Head of caudate nucleus (tissue), 42 donors: ENCODE data around the gene UBL3.

Experiments used
- DNase-seq, 42 donors: peaks; one replicate each; pipeline versions ENCODE4 v3.0.0 to v3.0.0-alpha.2; 2020 to 2021; ENCODE audit warnings: mixed read lengths in 7 of 42
- intact Hi-C: fragments of 100-400 bp; cut with DNase I; formaldehyde crosslinking; loops from one replicate; pipeline ENCODE4 v1.15.0; 2022

The UBL3 gene

DNA sequence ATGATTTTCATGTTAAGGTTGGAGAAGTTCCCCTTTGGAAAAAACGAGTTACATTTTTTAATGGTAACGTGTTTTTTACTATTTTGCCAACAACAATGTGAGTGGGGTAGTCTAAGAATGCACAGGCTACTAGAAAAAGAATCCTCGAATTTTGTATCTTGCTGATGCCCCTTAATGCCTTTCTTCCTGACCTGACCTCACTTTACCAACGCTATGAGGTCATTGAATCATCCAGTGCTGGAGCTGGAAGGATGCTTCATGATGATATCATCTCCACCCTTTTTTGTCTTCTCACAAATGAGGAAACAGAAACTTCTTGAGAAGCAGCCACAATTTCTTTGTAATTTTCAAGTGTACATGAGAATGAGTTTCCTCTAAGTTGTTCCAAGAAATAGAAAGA is 8.2 kb upstream of the UBL3 start:
- intact Hi-C loops, result no loop called here
- no peak for DNase-seq

DNA sequence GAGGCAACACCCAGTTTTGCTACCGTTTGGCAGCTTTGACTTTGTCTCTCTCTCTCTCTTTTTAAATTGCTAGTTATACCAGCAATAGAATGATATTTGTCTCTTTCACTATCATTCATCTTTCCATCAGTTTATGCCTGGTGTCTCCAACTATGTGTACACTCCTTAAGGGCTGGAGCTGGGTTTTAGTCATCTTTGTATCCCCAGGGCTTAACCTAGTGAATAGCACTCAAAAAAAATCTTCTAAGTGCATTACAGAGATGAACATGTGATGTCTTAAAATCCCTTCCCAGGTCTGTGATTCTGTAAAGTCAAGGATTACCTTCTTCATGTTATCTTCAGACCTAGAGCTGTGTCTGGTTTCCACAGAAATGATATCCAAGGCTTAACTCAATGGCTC is 7.8 kb upstream of the UBL3 start:
- intact Hi-C loops, result no loop called here

DNA sequence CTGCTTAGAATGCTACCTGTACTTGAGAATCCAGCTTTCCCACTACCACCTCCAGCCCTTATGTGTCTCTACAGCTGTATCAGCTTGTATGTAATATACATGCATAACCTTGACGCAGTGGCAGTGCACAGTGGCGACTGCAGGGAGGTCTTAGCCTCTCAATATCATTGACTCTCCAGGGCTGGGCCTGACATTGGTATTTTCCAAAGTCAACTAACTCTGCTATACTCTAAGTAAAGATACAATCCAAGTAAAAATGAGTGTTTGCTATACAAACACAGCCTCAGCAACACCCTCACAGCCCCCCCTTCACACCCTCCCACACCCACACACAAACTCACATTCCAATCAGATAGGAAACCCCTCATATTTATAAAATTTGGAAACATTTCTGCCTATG is 6.7 kb upstream of the UBL3 start:
- intact Hi-C loops, result no loop called here
- no peak for DNase-seq

More for the DNA sequence above, 7.8 kb upstream of the UBL3 start:
- DNase-seq, result no peak

DNA sequence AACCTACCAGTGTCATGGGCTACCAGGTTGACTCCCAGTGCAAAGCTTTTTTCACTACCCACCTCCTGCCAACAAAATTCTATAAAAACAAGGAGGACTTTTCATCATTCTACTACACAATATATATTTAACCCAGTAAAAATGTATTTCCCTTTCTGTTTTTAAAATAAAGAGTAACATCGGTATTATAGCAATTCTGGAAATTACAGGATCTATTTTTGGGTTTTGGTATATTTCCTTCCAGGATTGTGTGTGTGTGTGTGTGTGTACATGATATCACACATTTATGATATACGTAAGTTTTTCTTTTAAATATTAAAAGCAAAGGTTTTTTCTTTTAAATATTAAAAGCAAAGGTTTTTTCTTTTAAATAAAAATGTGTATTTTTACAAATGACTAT is 6.0 kb upstream of the UBL3 start:
- DNase-seq, result no peak
- intact Hi-C loops, result no loop called here

DNA sequence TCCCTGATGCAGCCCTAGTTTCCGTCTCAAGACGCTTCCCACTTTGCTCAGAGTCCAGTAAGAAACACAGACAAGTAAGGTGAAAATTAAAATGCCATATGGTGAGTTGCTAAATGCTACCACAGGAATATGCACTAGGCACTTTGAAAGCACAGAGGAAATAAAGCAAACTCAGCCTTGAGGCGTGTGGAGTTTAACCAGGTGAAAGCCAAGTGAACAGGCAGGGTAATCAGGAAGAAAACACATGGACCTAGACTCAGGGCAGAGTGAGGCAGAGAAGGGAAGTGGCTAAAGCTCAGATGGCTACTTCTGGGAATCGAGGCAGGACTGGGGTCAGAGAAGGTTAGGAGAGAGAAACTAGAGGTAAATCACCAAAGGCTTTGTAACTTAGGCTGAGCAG is 5.4 kb upstream of the UBL3 start:
- intact Hi-C loops, result no loop called here

DNA sequence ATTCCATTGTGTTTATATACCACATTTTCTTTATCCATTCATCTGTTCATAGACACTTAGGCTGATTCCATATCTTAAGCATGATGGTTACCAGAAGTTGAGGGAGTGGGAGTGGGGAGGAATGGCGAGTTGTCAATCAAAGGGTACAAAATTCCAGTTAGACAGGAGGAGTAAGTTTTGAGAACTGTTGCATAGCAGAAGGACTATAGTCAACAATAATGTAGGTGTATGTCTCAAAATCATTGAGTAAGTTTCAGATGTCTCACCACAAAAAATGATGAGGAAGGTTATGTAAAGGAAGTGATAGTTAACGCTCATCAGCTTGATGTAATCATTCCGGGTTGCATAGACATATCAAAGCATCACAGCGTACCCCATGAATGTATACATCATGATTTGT is 4.6 kb upstream of the UBL3 start:
- intact Hi-C loops, result no loop called here

More for the DNA sequence above, 5.4 kb upstream of the UBL3 start:
- DNase-seq, result no peak

DNA sequence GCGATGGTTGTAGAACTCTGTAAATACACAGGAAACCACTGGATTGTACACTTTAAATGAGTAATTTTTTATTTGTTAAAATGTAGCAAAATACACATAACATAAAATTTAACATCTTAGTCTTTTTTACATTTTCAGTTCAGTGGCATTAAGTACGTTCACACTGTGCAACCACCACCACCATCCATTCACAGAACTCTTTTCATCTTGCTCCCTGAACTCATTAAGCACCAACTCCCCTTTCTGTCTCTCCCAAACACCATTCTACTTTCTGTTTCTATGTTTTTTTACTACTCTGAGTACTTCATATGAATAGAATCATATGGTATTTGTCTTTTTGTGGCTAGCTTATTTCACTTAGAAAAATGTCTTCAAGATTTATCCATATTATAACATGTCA is 2.7 kb upstream of the UBL3 start:
- intact Hi-C loops, result no loop called here
- DNase-seq, result no peak

More for the DNA sequence above, 4.6 kb upstream of the UBL3 start:
- no peak for DNase-seq

DNA sequence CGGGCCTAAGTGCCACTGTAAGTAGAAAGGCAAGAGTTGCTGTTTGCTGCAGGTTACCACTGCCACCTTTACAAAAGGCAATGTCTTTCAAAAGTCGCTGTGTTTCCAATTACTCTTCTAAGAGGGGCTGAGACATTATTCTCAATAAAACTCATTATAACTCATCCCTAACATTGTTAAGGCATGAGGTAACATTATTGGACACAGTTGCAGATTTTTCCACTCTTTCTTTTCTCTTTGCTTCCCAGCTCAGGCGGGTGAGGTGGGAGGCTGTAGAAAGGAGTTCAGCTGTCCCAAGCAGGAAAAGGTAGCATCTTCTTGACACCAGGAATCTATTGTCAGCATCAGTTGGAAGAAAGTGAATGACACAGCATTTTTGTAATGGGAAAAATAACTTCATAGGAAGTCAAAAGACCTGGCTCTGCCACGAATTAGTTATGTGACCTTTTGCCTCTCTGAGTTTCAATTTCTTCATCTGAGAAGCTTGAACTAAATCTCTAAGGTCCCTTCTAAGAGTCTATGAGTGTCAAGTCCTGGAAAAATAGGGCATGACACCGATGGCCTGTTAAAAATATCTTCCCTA is 2.1 kb upstream of the UBL3 start:
- intact Hi-C loops, result no loop called here
- DNase-seq, result no peak

DNA sequence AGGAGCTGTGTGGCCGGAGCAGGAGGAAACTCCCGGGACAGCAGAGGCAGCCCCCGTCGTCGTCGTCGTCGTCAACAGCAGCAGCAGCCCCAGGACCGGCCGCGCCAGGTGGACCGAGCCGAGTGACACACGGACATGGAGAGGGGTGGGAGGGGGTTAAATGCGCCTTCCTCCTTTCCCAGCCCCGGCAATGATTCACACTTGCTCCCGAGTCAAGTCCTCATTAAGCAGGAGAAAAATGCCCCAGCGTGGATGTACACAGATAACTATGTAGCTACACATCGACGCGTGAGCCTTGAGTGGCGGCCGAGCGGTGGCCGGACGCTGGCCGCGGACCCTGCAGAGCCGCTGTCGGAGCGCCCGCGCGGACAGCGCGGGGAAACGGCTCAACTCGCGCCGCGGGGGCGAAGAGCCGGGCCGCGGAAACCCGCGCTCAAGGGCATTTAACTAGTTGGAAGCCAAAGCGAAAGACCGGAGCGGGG is 645 bp downstream of the UBL3 start:
- peak; percentile 19 to 83 (median 60) for DNase-seq
- intact Hi-C loops, result loop anchor here (5.0 to 10.0 kb wide), 2 partner anchors 75 to 263 kb away; no protein-coding TSS in a partner anchor

DNA sequence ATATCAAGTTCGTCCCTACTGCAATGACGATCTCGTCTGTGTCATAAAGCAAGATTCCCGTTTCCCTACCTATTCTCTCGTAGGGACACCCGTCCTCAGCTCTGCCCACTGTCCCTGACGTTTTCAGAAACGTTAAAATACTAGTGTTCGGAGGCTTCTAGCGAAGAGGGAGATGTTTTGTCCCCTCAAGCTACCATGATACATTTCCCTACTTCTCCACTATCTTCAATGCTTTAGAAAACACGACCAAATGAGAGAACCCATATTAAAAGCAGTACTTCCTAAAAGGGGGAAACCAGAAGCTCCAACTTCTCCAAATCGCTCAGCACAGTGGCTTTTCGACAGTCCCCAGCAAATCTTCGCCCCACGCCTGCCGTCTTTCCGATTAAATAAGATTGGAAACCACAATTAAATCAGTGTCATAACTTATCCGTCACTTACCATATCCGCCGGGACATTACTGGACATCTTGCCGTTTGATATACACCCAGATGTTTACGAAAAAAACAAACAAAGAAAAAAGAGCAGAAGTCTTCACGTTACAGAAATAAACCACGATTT is 1.3 kb downstream of the UBL3 start:
- intact Hi-C loops, result loop anchor here (5.0 to 10.0 kb wide), 2 partner anchors 74 to 263 kb away; no protein-coding TSS in a partner anchor
- peak in 28 of 42 donors; percentile 10 to 64 (median 34) for DNase-seq

DNA sequence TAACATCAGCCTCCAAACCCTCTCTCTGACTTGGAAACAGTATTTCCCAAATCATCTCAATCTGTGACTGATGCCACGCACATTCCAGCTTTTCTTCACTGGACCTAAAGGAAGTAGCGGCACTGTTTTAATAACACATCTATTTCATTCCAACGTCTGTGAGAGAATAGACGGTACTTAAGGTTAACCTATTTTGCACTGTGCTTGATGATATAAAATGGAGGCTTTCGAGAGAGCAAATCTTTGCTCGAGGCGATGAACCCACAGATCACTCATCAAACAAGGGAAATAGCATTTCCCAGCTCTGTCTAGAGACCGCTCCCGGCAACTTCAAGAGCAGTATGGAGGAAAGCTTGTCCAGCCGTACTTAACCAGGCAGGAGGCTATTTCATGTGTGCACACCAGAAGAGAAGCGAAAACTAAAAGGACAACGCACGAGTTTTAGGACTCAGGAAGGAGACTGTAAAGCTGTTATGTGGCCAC is 2.9 kb downstream of the UBL3 start:
- intact Hi-C loops, result loop anchor here (5.0 to 10.0 kb wide), 2 partner anchors 73 to 265 kb away; no protein-coding TSS in a partner anchor
- DNase-seq, result peak in 27 of 42 donors; percentile 8 to 65 (median 38)

DNA sequence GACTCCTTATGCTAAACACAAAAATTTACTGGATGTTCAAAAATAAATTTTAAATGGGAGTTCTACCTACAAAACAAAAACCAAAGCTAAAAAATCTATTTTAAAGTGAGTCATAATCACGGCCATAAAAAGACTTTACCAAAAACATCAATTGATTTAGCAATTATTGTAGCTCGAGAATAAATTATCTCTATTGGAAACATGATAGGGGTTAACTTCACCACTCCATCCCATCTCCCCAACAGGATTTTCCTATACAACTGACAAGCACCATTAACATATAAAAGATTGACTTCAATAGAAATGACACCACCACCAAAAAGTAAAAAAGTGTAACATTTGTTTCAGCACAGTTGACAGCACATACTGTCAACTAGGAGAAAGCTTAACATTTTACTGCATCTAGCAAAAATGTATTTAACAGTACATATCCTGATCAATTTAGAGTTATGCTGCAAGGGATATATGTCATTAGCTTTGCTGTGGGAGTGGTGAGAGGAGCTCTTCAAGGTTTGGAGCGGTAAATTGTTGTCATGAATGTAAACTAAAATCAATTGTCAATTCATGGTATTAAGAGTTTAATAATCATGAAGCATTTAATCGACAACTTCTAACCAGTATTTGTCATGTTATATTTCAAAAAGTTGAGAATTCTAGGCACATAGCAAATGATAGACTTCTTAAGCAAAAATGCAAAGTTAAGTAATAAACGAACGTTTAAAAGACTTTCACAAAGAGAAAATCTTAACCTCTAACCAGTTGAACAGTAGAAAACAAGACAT is 3.8 kb downstream of the UBL3 start:
- intact Hi-C loops, result loop anchor here (5.0 to 10.0 kb wide), 2 partner anchors 72 to 266 kb away; no protein-coding TSS in a partner anchor
- no peak for DNase-seq

DNA sequence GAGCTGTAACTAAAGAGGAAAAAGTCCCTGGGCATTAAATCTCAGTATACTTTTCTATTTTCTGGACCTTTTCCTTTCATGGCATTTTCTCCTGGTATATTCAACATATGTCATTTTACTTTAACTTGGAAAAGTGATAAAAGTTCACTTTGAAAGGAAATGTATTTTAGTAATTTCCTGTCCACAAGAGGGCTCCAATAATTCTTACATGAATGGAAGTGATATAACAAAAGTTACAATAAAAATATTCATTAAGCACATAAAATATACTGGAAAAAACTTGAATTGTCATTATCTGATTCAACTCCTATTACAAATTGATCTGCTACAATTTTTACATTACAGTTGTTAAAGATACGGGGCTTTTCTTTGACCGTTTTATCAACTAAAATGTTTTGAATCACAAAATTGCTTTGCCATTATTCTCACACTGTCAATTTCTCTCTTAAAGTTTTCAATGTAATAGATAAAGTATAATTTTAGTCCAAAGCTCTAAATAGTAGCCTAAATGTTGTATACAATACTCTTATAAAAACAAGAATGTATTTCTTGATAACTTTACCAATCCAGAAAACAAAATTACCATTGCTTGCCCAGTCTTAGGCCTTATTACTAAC is 4.9 kb downstream of the UBL3 start:
- intact Hi-C loops, result loop anchor here (5.0 to 10.0 kb wide), 2 partner anchors 71 to 267 kb away; no protein-coding TSS in a partner anchor
- no peak for DNase-seq

DNA sequence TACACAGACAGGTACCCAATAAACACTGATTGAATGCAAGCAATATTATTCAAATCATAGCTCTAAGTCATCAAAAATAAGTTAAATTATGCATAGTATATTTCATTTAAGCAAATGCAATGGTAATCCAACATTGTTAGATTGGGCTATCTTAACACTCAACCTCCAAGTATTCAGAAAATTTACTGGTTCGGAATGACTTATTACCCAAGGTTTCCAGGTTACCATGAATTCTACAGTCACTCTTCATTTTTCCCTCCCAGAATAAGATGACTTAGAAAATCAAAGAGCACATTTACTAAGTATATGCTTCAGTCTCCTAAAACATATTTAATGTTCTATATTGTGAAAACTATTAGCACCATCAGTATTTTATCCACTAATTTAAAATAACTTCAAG is 6.0 kb downstream of the UBL3 start:
- intact Hi-C loops, result loop anchor here (10.0 kb wide), 1 partner anchor 70 kb away; no protein-coding TSS in a partner anchor

DNA sequence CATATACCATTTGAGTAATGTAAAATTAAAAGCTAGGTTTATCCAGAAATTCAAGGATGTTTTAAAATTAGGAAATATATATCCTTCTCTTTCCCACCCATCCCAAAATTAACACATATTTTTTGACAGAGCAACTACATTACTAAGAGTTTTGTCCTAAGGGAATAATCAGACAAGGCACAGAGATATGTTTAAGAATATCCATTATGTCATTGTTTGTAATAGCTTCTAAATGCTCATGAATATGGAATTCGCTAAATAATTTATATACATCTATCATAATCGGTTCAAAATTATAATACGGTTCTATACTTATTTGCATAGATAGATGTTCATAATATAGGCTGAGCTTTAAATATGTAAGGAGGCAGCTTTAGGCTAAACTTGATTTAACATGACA is 9.8 kb downstream of the UBL3 start:
- DNase-seq, result no peak
- intact Hi-C loops, result loop anchor here (10.0 kb wide), 1 partner anchor 66 kb away; no protein-coding TSS in a partner anchor

More for the DNA sequence above, 6.0 kb downstream of the UBL3 start:
- DNase-seq, result no peak

DNA sequence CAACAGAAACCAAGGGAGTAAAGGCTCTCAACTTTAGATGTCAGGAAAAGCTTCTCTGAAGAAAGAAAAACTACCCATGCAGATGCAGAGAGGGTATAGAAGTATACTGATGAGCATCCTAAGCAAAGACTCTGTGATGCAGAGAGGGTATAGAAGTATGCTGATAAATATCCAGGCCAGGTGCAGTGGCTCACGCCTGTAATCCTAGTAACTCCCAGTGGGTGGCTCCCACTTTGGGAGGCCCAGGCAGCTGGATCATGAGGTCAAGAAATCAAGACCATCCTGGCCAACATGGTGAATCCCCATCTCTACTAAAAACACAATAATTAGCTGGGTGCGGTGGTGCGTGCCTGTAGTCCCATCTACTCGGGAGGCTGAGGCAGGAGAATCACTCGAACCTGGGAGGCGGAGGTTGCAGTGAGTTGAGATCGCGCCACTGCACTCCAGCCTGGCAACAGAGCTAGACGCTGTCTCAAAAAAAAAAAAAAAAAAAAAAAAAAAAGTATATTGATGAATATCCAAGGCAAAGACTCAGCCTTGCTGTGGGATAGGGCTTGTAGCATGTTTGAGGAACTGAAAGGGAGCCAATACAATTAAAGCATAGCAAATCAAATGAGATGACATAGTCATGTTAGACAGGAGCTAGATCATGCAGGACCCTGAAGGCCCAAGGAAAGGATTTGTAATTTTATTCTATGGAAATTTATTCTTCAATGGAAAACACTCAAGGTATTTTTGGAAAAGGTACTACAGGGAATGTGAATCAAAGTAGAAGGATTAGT is 14.9 kb downstream of the UBL3 start:
- intact Hi-C loops, result no loop called here
- DNase-seq, result no peak

DNA sequence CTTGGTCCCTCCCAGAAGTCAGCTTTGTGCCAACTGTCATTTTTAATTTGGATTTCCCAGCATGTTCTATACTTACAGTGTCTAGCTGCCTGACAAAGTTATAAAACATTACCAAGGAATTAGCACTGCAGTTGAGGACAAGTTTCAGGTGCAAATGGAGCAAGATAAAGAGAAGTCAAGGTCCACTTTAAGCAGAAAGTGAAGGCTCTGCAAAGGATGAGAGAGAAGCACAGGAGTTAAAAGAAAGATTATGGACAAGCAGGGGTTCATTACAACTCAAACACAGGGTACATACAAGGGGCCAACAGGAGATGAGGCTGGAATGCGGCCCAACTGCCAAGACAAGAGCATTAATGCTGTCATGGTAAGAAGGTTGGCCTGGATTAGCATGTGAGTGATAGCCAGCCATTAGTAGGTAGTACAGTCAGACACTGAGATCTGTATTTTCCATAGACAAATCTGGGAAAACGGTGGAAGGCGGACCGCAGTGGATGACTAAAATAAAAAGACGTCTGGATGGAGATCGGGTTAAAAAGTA is 17.6 kb downstream of the UBL3 start:
- no peak for DNase-seq
- intact Hi-C loops, result no loop called here

DNA sequence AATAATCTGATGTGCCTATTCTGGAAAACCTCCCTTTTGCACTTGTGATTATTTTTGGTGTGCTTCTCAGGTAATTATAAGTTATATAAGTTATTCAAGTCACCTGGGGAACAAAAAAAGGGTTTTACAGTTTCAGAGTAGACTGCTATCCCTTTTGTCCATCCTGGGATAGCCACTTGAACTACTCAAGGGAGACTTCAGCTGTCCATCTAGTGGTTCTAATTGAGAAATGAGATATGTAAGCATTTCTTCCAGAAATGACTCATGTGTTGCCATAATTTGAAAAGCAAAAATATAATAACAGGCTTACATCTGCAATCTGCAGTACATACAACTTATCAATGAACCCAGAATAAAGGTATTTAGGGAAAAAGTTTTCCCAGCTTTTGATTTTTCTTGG is 20.4 kb downstream of the UBL3 start:
- intact Hi-C loops, result no loop called here
- no peak for DNase-seq
